B cell (primary cell): ENCODE results near the gene UBA7. TPM values are rescaled to one million over a fixed set of nuclear protein-coding genes. Genes with fewer than 3 reads are reported as not detected.

Experiments used
- ATAC-seq: fragments of 200-7000 bp; cut with Tn5 transposase; one replicate; pipeline ENCODE4 v1.10.0; 2021; ENCODE audit warnings: low read depth, mild to moderate bottlenecking, moderate number of reproducible peaks, moderate library complexity
- CTCF ChIA-PET: fragments of 350-600 bp; sonication (Branson Sonifier 250); formaldehyde crosslinking; loops from one replicate; lab custom pipeline; 2021; ENCODE audit warnings: antibody characterized with exemption, inconsistent platforms; lab: Charles Lee
- POLR2A ChIA-PET: fragments of 350-600 bp; sonication (Branson Sonifier 250); formaldehyde crosslinking; loops from one replicate; lab custom pipeline; 2021; ENCODE audit warnings: antibody characterized with exemption; lab: Charles Lee
- DNase-seq: peaks from one replicate; pipeline ENCODE4 v3.0.0; 2013
- H2AFZ ChIP-seq: 2 replicates; pipeline ENCODE4 v1.6.1; 2012; ENCODE audit warnings: mild to moderate bottlenecking, low read depth, low read length; ENCODE audit not compliant: insufficient read depth, poor library complexity, severe bottlenecking
- H3K27ac ChIP-seq, 2 donors: 1 replicate in 1 of 2; 2 replicates in 1 of 2; pipeline ENCODE4 v1.5.1; 2012 to 2013; ENCODE audit warnings: low read length in 2 of 2, mild to moderate bottlenecking in 2 of 2, moderate library complexity in 1 of 2
- H3K27me3 ChIP-seq, 4 experiments: fragments of 200-600 bp in 1 of 4; sonication (generic) in 1 of 4; replicated peaks in 1 of 4; 1 replicate in 2 of 4; 2 replicates in 2 of 4; pipeline versions ENCODE4 v1.6.1 to v1.7.0; 2013 to 2016; ENCODE audit warnings: low read length in 3 of 4, mild to moderate bottlenecking in 2 of 4, mixed read lengths in 1 of 4, moderate library complexity in 1 of 4; ENCODE audit not compliant: insufficient read depth in 4 of 4, control insufficient read depth in 3 of 4; ENCODE audit errors: control extremely low read depth in 1 of 4
- H3K36me3 ChIP-seq, 2 experiments: replicated peaks in 1 of 2; 1 replicate in 1 of 2; 2 replicates in 1 of 2; pipeline versions ENCODE4 v1.6.1 to v1.7.1; 2013; ENCODE audit warnings: low read length in 1 of 2; ENCODE audit not compliant: insufficient read depth in 2 of 2, control insufficient read depth in 1 of 2; ENCODE audit errors: control extremely low read depth in 1 of 2, extremely low read depth in 1 of 2
- H3K4me1 ChIP-seq, 2 donors: fragments of 200-600 bp in 1 of 2; sonication (generic) in 1 of 2; 1 replicate in 1 of 2; 2 replicates in 1 of 2; pipeline versions ENCODE4 v1.5.1 to v1.6.1; 2013 to 2017; ENCODE audit warnings: low read length in 2 of 2; ENCODE audit not compliant: control insufficient read depth in 2 of 2, insufficient read depth in 2 of 2
- H3K4me2 ChIP-seq: replicated peaks from 2 replicates; pipeline ENCODE3; 2012; ENCODE audit warnings: mild to moderate bottlenecking, low read depth, low read length; ENCODE audit not compliant: poor library complexity, severe bottlenecking
- H3K4me3 ChIP-seq, 5 experiments: fragments of 200-600 bp in 1 of 5; sonication (generic) in 1 of 5; 1 replicate in 3 of 5; 2 replicates in 2 of 5; pipeline versions ENCODE4 v1.5.1 to v1.7.0; 2011 to 2016; ENCODE audit warnings: low read length in 4 of 5, mild to moderate bottlenecking in 4 of 5, low read depth in 2 of 5, control low read depth in 1 of 5, moderate library complexity in 1 of 5; ENCODE audit not compliant: insufficient read depth in 1 of 5; ENCODE audit errors: control extremely low read depth in 1 of 5, extremely low read depth in 1 of 5
- H3K79me2 ChIP-seq: fragments of 200-600 bp; sonication (generic); one replicate; pipeline ENCODE4 v1.6.0; 2016; ENCODE audit warnings: low read length; ENCODE audit not compliant: control insufficient read depth, insufficient read depth
- H3K9ac ChIP-seq: fragments of 200-600 bp; sonication (generic); 2 replicates; pipeline ENCODE4 v1.6.1; 2017; ENCODE audit warnings: mild to moderate bottlenecking, low read length, moderate library complexity
- H3K9me3 ChIP-seq, 3 donors: one replicate each; pipeline versions ENCODE4 v1.6.1 to v1.7.1; 2013; ENCODE audit warnings: low read length in 2 of 3; ENCODE audit not compliant: control insufficient read depth in 2 of 3, insufficient read depth in 1 of 3; ENCODE audit errors: control extremely low read depth in 1 of 3
- H4K20me1 ChIP-seq: 2 replicates; pipeline ENCODE4 v1.6.0; 2012; ENCODE audit warnings: mild to moderate bottlenecking, low read length; ENCODE audit not compliant: insufficient read depth, control insufficient read depth, poor library complexity, severe bottlenecking
- H3K27ac Mint-ChIP-seq: one replicate; pipeline ENCODE4 v1.8.0; 2021; ENCODE audit warnings: mixed read lengths
- H3K27me3 Mint-ChIP-seq: one replicate; pipeline ENCODE4 v1.8.0; 2021; ENCODE audit warnings: mixed read lengths
- H3K4me1 Mint-ChIP-seq: one replicate; pipeline ENCODE4 v1.8.0; 2021; ENCODE audit warnings: mixed read lengths
- H3K4me3 Mint-ChIP-seq: one replicate; pipeline ENCODE4 v1.8.0; 2021; ENCODE audit warnings: mixed read lengths
- H3K9me3 Mint-ChIP-seq: one replicate; pipeline ENCODE4 v1.8.0; 2022; ENCODE audit warnings: mixed read lengths; ENCODE audit not compliant: insufficient read depth
- EZH2 ChIP-seq: IDR thresholded peaks from 2 replicates; pipeline ENCODE4 v1.6.1; 2012; ENCODE audit warnings: borderline replicate concordance, low read depth, mild to moderate bottlenecking, moderate library complexity, low read length; ENCODE audit not compliant: insufficient read depth, poor library complexity, severe bottlenecking
- WGBS: methylation state at CpG from one replicate; pipeline ENCODE4 v1.1.5; 2013; ENCODE audit warnings: missing lambda C conversion rate; ENCODE audit not compliant: insufficient coverage; 5-methylcytosine and 5-hydroxymethylcytosine counted together
- intact Hi-C: fragments of 100-400 bp; cut with micrococcal nuclease; formaldehyde crosslinking; loops from one replicate; pipeline ENCODE4 v1.10.0; 2022
- polyA plus RNA-seq: library from polyadenylated mRNA; depleted of rRNA; stranded (reverse); fragments of >200 nt; gene quantifications from 2 replicates; pipeline ENCODE4 v1.2.3, GENCODE V29; 2012
- total RNA-seq, 2 donors: library from RNA; stranded (reverse); fragments of 120-200 nt in 1 of 2; gene quantifications; 1 replicate in 1 of 2; 2 replicates in 1 of 2; pipeline versions ENCODE4 v1.2.3 to v1.2.4, GENCODE V29; 2013 to 2022
- TF ChIP-seq, protein P1 (sequence below): fragments of 200-600 bp; IDR thresholded peaks from one replicate; pipeline ENCODE4 v1.8.0; 2022; ENCODE audit warnings: antibody characterized with exemption, mild to moderate bottlenecking

UBA7 gene
- total and polyA plus RNA-seq, 2 donors (not counting 1 experiment from before 2014, with no cell fraction given) = 418 to 943 TPM

DNA sequence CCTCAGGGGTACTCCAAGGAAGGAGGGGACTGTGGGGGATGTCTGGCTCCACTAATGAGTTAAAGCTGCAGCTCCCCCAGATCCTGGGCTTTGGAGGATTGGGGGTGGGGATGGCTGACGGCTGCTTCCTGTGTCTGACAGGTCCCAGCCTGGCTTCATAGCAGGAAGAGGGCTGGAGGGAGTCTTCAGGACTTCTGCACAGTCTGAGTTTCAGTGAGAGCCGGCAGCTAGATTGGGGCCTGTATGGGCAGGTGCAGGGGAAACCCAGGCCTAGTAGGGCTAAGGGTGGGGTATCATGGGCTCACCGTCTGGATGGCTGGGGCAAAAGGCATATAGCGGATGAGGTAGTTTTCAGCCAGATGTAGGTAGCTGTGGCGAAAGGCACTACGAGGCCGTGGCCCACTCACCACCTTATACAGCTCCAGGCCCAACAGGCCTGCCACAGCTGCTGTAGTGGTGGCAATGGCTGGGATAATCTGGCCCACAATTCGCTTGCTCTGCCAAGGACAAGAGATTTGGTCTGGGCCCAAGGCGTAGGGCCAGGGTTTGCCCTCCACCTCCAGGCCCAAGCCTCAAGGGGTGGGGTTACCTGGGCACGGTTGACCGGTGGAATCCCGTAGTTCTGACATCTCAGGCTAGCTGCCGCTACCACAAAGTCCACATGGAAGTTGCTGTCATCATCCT is 6.2 kb downstream of the UBA7 start:
- ChIA-PET CTCF (interaction anchor here (1.2 to 15.1 kb wide), 3 partner anchors 8 to 268 kb away, joined by 3 to 547 read pairs (median 121); partner anchors contain the start of gene UBA7), POLR2A (interaction anchor here (1.4 kb wide), 1 partner anchor 32 kb away, joined by 3 read pairs; no protein-coding TSS in a partner anchor)
- H3K9me3 Mint-ChIP-seq = no peaks in the 10 kb centered on the region
- no peaks in the 10 kb centered on the region for H4K20me1 ChIP-seq
- intact Hi-C loops = no loop called here
- peak; percentile 69 for DNase-seq
- H3K27ac Mint-ChIP-seq = peak overlapping the region; percentile 98
- peaks cover 0 to 52% of the 10 kb centered on the region in 2 experiments for H3K36me3 ChIP-seq
- no peak for ATAC-seq
- 63% methylated on average over 11 of the region's 13 CpGs for WGBS
- H3K4me1 ChIP-seq = peaks cover 56 to 77% of the 10 kb centered on the region in 2 donors
- peak overlapping the region; percentile 86 for H3K4me3 Mint-ChIP-seq
- H3K4me1 Mint-ChIP-seq = peaks cover 82% of the 10 kb centered on the region
- no peaks in the 10 kb centered on the region for H3K27me3 Mint-ChIP-seq
- no peaks in the 10 kb centered on the region for H3K27me3 ChIP-seq
- H3K4me3 ChIP-seq = peak overlapping the region in 1 of 5 experiments; percentile 99
- no peaks in the 10 kb centered on the region for H3K9me3 ChIP-seq
- peak overlapping the region; percentile 98 for H3K9ac ChIP-seq
- peak overlapping the region; percentile 91 to 97 for H3K27ac ChIP-seq
- H3K4me2 ChIP-seq = peak overlapping the region; percentile 99
- peaks cover 29% of the 10 kb centered on the region for H3K79me2 ChIP-seq
- TF ChIP-seq, protein P1, sequence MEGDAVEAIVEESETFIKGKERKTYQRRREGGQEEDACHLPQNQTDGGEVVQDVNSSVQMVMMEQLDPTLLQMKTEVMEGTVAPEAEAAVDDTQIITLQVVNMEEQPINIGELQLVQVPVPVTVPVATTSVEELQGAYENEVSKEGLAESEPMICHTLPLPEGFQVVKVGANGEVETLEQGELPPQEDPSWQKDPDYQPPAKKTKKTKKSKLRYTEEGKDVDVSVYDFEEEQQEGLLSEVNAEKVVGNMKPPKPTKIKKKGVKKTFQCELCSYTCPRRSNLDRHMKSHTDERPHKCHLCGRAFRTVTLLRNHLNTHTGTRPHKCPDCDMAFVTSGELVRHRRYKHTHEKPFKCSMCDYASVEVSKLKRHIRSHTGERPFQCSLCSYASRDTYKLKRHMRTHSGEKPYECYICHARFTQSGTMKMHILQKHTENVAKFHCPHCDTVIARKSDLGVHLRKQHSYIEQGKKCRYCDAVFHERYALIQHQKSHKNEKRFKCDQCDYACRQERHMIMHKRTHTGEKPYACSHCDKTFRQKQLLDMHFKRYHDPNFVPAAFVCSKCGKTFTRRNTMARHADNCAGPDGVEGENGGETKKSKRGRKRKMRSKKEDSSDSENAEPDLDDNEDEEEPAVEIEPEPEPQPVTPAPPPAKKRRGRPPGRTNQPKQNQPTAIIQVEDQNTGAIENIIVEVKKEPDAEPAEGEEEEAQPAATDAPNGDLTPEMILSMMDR = no peak
- no peak for TF ChIP-seq EZH2
- H2AFZ ChIP-seq = no peak overlapping the region

DNA sequence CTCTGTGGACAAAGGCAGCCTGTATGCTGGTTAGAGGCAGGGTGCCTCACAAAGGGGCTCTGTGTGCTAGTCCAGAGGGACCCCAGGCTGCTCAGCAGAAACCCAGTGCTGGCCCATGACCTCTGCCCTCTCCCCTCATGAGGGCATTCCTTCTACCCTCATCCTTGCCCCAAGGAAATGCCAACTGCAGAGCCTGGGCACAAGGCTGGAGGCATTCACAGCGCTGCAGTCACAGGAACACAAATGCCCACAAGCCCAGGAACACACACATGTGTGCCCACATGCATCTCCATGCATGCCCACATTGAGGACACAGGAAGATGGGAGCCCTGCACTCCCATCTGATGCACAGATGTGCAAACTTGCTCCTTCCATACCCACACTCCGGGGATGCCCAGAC is 6.9 kb downstream of the UBA7 start:
- Histone ChIP-seq H3K36me3 (peaks cover 0 to 45% of the 10 kb centered on the region in 2 experiments), H3K9me3 (no peaks in the 10 kb centered on the region), H3K9ac (peak overlapping the region; percentile 98), H3K4me1 (peaks cover 51 to 73% of the 10 kb centered on the region in 2 donors), H3K27ac (peak overlapping the region; percentile 91 to 97), H3K4me3 (peak overlapping the region in 2 of 5 experiments; percentile 33 to 99), H3K27me3 (no peaks in the 10 kb centered on the region), H3K79me2 (peaks cover 21% of the 10 kb centered on the region), H2AFZ (no peak overlapping the region), H4K20me1 (no peaks in the 10 kb centered on the region), H3K4me2 (peak overlapping the region; percentile 99)
- WGBS = 19% methylated on average over 2 of the region's 2 CpGs
- H3K27me3 Mint-ChIP-seq = no peaks in the 10 kb centered on the region
- peaks cover 81% of the 10 kb centered on the region for H3K4me1 Mint-ChIP-seq
- TF ChIP-seq, protein P1 = no peak
- TF ChIP-seq EZH2 = no peak
- peak overlapping the region; percentile 98 for H3K27ac Mint-ChIP-seq
- no peaks in the 10 kb centered on the region for H3K9me3 Mint-ChIP-seq
- CTCF ChIA-PET = interaction anchor here (8.6 to 15.1 kb wide), 2 partner anchors 9 to 30 kb away, joined by 121 to 547 read pairs; partner anchors contain the start of gene UBA7
- no peak for ATAC-seq
- POLR2A ChIA-PET = interaction anchor here (1.1 to 5.0 kb wide), 3 partner anchors 32 to 134 kb away, joined by 3 to 99 read pairs (median 6); no protein-coding TSS in a partner anchor
- intact Hi-C loops = no loop called here
- H3K4me3 Mint-ChIP-seq = peak overlapping the region; percentile 86
- DNase-seq = no peak
